GM23248 (cell line): ENCODE data around the gene RPL13. TPM values are rescaled to one million over a fixed set of nuclear protein-coding genes. Genes with fewer than 3 reads are reported as not detected.

Experiments used
- DNase-seq: peaks from one replicate; pipeline ENCODE4 v3.0.0-alpha.2; 2015
- H2AFZ ChIP-seq: fragments of 200-600 bp; sonication (generic); 2 replicates; pipeline ENCODE4 v1.6.1; 2016; ENCODE audit warnings: antibody characterized with exemption
- H3F3A ChIP-seq: fragments of 200-600 bp; sonication (generic); 2 replicates; pipeline ENCODE4 v1.6.1; 2016; ENCODE audit warnings: mild to moderate bottlenecking, antibody characterized with exemption, mixed run types; ENCODE audit not compliant: insufficient read depth
- H3K27ac ChIP-seq: fragments of 200-600 bp; sonication (generic); 2 replicates; pipeline ENCODE4 v1.5.1; 2016; ENCODE audit warnings: mild to moderate bottlenecking
- H3K27me3 ChIP-seq: fragments of 200-600 bp; sonication (generic); replicated peaks from 2 replicates; pipeline ENCODE4 v1.6.1; 2016; ENCODE audit warnings: mild to moderate bottlenecking; ENCODE audit not compliant: insufficient read depth
- H3K36me3 ChIP-seq: fragments of 200-600 bp; sonication (generic); 2 replicates; pipeline ENCODE4 v1.6.1; 2016; ENCODE audit warnings: low read depth, mild to moderate bottlenecking
- H3K4me1 ChIP-seq: fragments of 200-600 bp; sonication (generic); 2 replicates; pipeline ENCODE4 v1.6.1; 2016; ENCODE audit warnings: mild to moderate bottlenecking; ENCODE audit not compliant: insufficient read depth
- H3K4me2 ChIP-seq: fragments of 200-600 bp; sonication (generic); one replicate; pipeline ENCODE4 v1.6.1; 2016; ENCODE audit warnings: mild to moderate bottlenecking; ENCODE audit not compliant: unreplicated experiment
- H3K4me3 ChIP-seq: fragments of 200-600 bp; sonication (generic); 2 replicates; pipeline ENCODE4 v1.5.1; 2016; ENCODE audit warnings: mild to moderate bottlenecking
- H3K79me2 ChIP-seq: fragments of 200-600 bp; sonication (generic); 2 replicates; pipeline ENCODE4 v1.6.1; 2016; ENCODE audit warnings: mild to moderate bottlenecking; ENCODE audit not compliant: insufficient read depth
- H3K9ac ChIP-seq: fragments of 200-600 bp; sonication (generic); 2 replicates; pipeline ENCODE4 v1.6.1; 2016; ENCODE audit warnings: mild to moderate bottlenecking
- H3K9me2 ChIP-seq: fragments of 200-600 bp; sonication (generic); 2 replicates; pipeline ENCODE4 v1.6.1; 2016; ENCODE audit warnings: mixed run types, mild to moderate bottlenecking, moderate library complexity; ENCODE audit not compliant: insufficient read depth
- H3K9me3 ChIP-seq: fragments of 200-600 bp; sonication (generic); one replicate; pipeline ENCODE4 v1.6.1; 2017; ENCODE audit warnings: low read depth
- H4K20me1 ChIP-seq: fragments of 200-600 bp; sonication (generic); 2 replicates; pipeline ENCODE4 v1.6.0; 2016; ENCODE audit not compliant: insufficient read depth
- EZH2 ChIP-seq: fragments of 200-600 bp; sonication (generic); IDR thresholded peaks from 2 replicates; pipeline ENCODE4 v1.6.1; 2018; ENCODE audit warnings: antibody characterized with exemption, mild to moderate bottlenecking; ENCODE audit not compliant: insufficient read depth, poor library complexity, severe bottlenecking
- EZH2phosphoT487 ChIP-seq: fragments of 200-600 bp; sonication (generic); IDR thresholded peaks from 2 replicates; pipeline ENCODE4 v1.6.1; 2018; ENCODE audit warnings: antibody characterized with exemption, moderate library complexity, mild to moderate bottlenecking, low read depth; ENCODE audit not compliant: insufficient read depth
- WGBS, 2 experiments: methylation state at CpG; one replicate each; pipeline ENCODE4 v1.1.6; 2015 to 2017; ENCODE audit warnings: low lambda C conversion rate in 2 of 2, low coverage in 1 of 2; ENCODE audit errors: missing lambda C conversion rate in 2 of 2; 5-methylcytosine and 5-hydroxymethylcytosine counted together
- in situ Hi-C: fragments of 300-500 bp; cut with MboI; formaldehyde crosslinking; loops from 2 replicates; pipeline ENCODE4 v1.15.0; 2020
- polyA plus RNA-seq: library from polyadenylated mRNA; unstranded; fragments of >200 nt; fragmentation: Nextera tagmentation; extraction: Ambion mirVana; gene quantifications from 2 replicates; pipeline ENCODE4 v1.2.1, GENCODE V29; 2016
- small RNA-seq: library from RNA; depleted of rRNA; stranded (forward); fragments of <200 nt; gene quantifications from one replicate; pipeline ENCODE3, GENCODE V24; 2014; ENCODE audit warnings: low read depth, low replicate concordance
- total RNA-seq: library from RNA; depleted of rRNA; stranded (reverse); fragments of >200 nt; shearing (Covaris generic); gene quantifications from 2 replicates; pipeline ENCODE4 v1.2.3, GENCODE V29; 2014; rRNA removed

Gene RPL13
- total and polyA plus RNA-seq, 2 experiments from 2014 or later, result 1,418 to 3,580 TPM

GRCh38 chr16:89610108-89610453 lies 49.6 kb downstream of the RPL13 start:
- no peak overlapping the region for H2AFZ ChIP-seq
- no peaks in the 10 kb centered on the region for H3K36me3 ChIP-seq
- in situ Hi-C loops, result no loop called here
- TF ChIP-seq EZH2phosphoT487, result no peak
- TF ChIP-seq EZH2, result no peak
- H3K9me2 ChIP-seq, result no peaks in the 10 kb centered on the region
- no peak overlapping the region for H3K27ac ChIP-seq
- H3K79me2 ChIP-seq, result no peaks in the 10 kb centered on the region
- WGBS, 2 experiments, result 83 to 85% methylated on average over 1 of the region's 1 CpG
- no peaks in the 10 kb centered on the region for H3F3A ChIP-seq
- no peak for DNase-seq
- H3K9ac ChIP-seq, result no peak overlapping the region
- no peaks in the 10 kb centered on the region for H3K9me3 ChIP-seq
- H3K4me1 ChIP-seq, result no peaks in the 10 kb centered on the region
- no peaks in the 10 kb centered on the region for H3K27me3 ChIP-seq
- H3K4me3 ChIP-seq, result no peak overlapping the region
- no peak overlapping the region for H3K4me2 ChIP-seq
- no peaks in the 10 kb centered on the region for H4K20me1 ChIP-seq

GRCh38 chr16:89612415-89613166 lies 52.1 kb downstream of the RPL13 start:
- Histone ChIP-seq H3K4me1 (no peaks in the 10 kb centered on the region), H3K4me2 (no peak overlapping the region), H3K36me3 (no peaks in the 10 kb centered on the region), H3K4me3 (no peak overlapping the region), H4K20me1 (no peaks in the 10 kb centered on the region), H3K9me2 (no peaks in the 10 kb centered on the region), H3K9ac (no peak overlapping the region), H3K9me3 (no peaks in the 10 kb centered on the region), H3K27me3 (no peaks in the 10 kb centered on the region), H3F3A (no peaks in the 10 kb centered on the region), H2AFZ (no peak overlapping the region), H3K27ac (no peak overlapping the region), H3K79me2 (no peaks in the 10 kb centered on the region)
- DNase-seq, result no peak
- in situ Hi-C loops, result no loop called here
- no peak for TF ChIP-seq EZH2phosphoT487
- WGBS, 2 experiments, result 65 to 67% methylated on average over 20 of the region's 20 CpGs

GRCh38 chr16:89613231-89613953 lies 52.9 kb downstream of the RPL13 start, which contains the start of gene DPEP1:
DPEP1 (plus strand) TSS chr16:89613642; CDS start chr16:89630411, 16,769 bp downstream.
- DNase-seq, result no peak
- no peak for TF ChIP-seq EZH2phosphoT487
- TF ChIP-seq EZH2, result no peak
- 0 out of 2 replicates have a peak, but pooled peaks cover 2% of the 10 kb centered on the region for H3K27me3 ChIP-seq
- no peak within 1 kb of the TSS for H3K27ac ChIP-seq
- in situ Hi-C loops, result no loop called here
- no peaks in the 10 kb centered on the region; the same call in 1 of the 2 replicates for H3F3A ChIP-seq
- no peaks in the 10 kb centered on the region for H4K20me1 ChIP-seq
- no peak within 1 kb of the TSS for H3K4me3 ChIP-seq
- H3K36me3 ChIP-seq, result no peaks in the 10 kb centered on the region
- WGBS, 2 experiments, result 81 to 84% methylated on average over 6 to 19 of the region's 19 CpGs
- H3K79me2 ChIP-seq, result no peaks in the 10 kb centered on the region
- no peaks in the 10 kb centered on the region for H3K9me2 ChIP-seq
- no peaks in the 10 kb centered on the region for H3K9me3 ChIP-seq
- no peak within 1 kb of the TSS for H3K4me2 ChIP-seq
- no peak within 1 kb of the TSS for H3K9ac ChIP-seq
- H3K4me1 ChIP-seq, result no peaks in the 10 kb centered on the region
- H2AFZ ChIP-seq, result no peak within 1 kb of the TSS

GRCh38 chr16:89613954-89614459 lies 53.5 kb downstream of the RPL13 start:
- no peak overlapping the region for H2AFZ ChIP-seq
- TF ChIP-seq EZH2phosphoT487, result no peak
- TF ChIP-seq EZH2, result no peak

More at GRCh38 chr16:89613954-89614459, 53.5 kb downstream of the RPL13 start:
- Histone ChIP-seq H3K9ac (no peak overlapping the region), H4K20me1 (no peaks in the 10 kb centered on the region), H3K4me1 (no peaks in the 10 kb centered on the region), H3K4me2 (no peak overlapping the region), H3K27ac (no peak overlapping the region), H3K27me3 (0 out of 2 replicates have a peak, but pooled peaks cover 3% of the 10 kb centered on the region), H3K36me3 (no peaks in the 10 kb centered on the region), H3K4me3 (no peak overlapping the region), H3K79me2 (no peaks in the 10 kb centered on the region), H3K9me3 (no peaks in the 10 kb centered on the region), H3F3A (no peaks in the 10 kb centered on the region; the same call in 1 of the 2 replicates), H3K9me2 (no peaks in the 10 kb centered on the region)
- WGBS, 2 experiments, result 88 to 89% methylated on average over 16 to 22 of the region's 22 CpGs
- no peak for DNase-seq
- in situ Hi-C loops, result no loop called here

Small RNAs within 50 kb of the gene (small RNA-seq; reads per million reads assigned to genes)
- not detected for gene SNORD68

Other genes starting within 250 kb of the RPL13 start
- 83.8 and 84.7 TPM in 2 replicates for gene ANKRD11, start 70.1 kb upstream of the RPL13 start, total RNA-seq
- gene ANKRD11, start 70.1 kb upstream of the RPL13 start, polyA plus RNA-seq, result 34.7 and 39.3 TPM in 2 replicates
- gene SPG7, start 52.3 kb upstream of the RPL13 start, total RNA-seq, result 155 and 215 TPM in 2 replicates
- gene SPG7, start 52.3 kb upstream of the RPL13 start, polyA plus RNA-seq, result 47.5 and 53.9 TPM in 2 replicates
- 7.7 and 10.1 TPM in 2 replicates for gene CPNE7, start 15.1 kb downstream of the RPL13 start, total RNA-seq
- gene CPNE7, start 15.1 kb downstream of the RPL13 start, polyA plus RNA-seq, result 4.7 and 5.3 TPM in 2 replicates
- gene DPEP1, start 53.0 kb downstream of the RPL13 start, total RNA-seq, result not detected in 2 replicates
- not detected in 2 replicates for gene DPEP1, start 53.0 kb downstream of the RPL13 start, polyA plus RNA-seq
- gene CHMP1A, start 97.0 kb downstream of the RPL13 start, total RNA-seq, result 85.7 and 111 TPM in 2 replicates
- gene CHMP1A, start 97.0 kb downstream of the RPL13 start, polyA plus RNA-seq, result 97.2 and 102 TPM in 2 replicates
- 1.8 and 2.7 TPM in 2 replicates for gene SPATA33, start 97.2 kb downstream of the RPL13 start, total RNA-seq
- gene SPATA33, start 97.2 kb downstream of the RPL13 start, polyA plus RNA-seq, result 7.5 and 8.6 TPM in 2 replicates
- gene CDK10, start 126.0 kb downstream of the RPL13 start, total RNA-seq, result 43.8 and 49.6 TPM in 2 replicates
- gene CDK10, start 126.0 kb downstream of the RPL13 start, polyA plus RNA-seq, result 51.9 and 52.8 TPM in 2 replicates
- 19.2 and 27.5 TPM in 2 replicates for gene SPATA2L, start 141.0 kb downstream of the RPL13 start, total RNA-seq
- gene SPATA2L, start 141.0 kb downstream of the RPL13 start, polyA plus RNA-seq, result 10.3 and 12.7 TPM in 2 replicates
- 15.8 and 19.5 TPM in 2 replicates for gene VPS9D1, start 160.2 kb downstream of the RPL13 start, total RNA-seq
- gene VPS9D1, start 160.2 kb downstream of the RPL13 start, polyA plus RNA-seq, result 4.8 and 5.6 TPM in 2 replicates
- gene ZNF276, start 160.9 kb downstream of the RPL13 start, total RNA-seq, result 12.0 and 19.3 TPM in 2 replicates
- 4.2 and 4.3 TPM in 2 replicates for gene ZNF276, start 160.9 kb downstream of the RPL13 start, polyA plus RNA-seq